HG02973 (cell line): Measurements from ENCODE around the gene MRPL16.

ENCODE experiments used
- ATAC-seq: cut with Tn5 transposase; IDR thresholded peaks from one replicate; pipeline ENCODE4 v1.9.1; 2021; ENCODE audit warnings: moderate library complexity; ENCODE audit not compliant: unreplicated experiment

The MRPL16 gene

GRCh38 chr11:59776210-59777066 lies 34.1 kb downstream of the MRPL16 start:
- no peak for ATAC-seq

DNA sequence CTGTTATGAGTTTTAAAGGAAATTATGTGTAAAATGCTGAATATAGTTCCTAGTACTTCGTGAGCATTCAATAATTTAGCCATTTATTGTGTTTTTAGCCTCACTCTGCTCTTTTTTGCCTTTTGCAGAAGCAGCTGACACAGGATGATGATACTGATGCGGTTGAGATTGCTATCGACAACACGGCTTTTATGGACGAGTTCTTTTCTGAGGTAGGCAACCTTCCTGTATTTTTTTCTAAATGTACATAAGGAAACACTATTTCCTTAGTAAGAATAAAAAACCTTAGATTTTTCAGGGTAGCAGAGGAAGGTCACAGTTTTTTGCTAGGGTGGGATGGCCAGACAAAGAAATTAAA lies 37.5 kb downstream of the MRPL16 start:
- ATAC-seq: no peak

- ATAC-seq: no peak
Measured at GRCh38 chr11:59771605-59772004, 39.0 kb downstream of the MRPL16 start.

DNA sequence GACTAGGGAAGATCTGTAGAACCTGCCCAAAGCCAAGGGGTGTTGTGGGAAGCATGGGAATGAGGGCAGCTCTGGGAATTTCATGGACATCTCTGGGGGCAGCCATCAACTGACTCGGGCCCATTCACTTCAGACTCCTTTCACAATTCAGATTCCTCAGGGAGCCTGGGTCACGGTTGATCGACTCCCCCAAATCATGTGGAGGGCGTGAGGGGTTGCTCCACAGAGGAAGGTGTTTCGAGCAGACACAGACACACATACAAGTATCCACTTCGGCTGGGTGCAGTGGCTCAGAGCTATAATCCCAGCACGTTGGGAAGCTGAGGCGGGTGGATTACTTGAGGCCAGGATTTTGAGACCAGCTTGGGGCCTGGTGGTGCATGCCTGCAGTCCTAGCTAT lies 39.7 kb downstream of the MRPL16 start:
- no peak for ATAC-seq

DNA sequence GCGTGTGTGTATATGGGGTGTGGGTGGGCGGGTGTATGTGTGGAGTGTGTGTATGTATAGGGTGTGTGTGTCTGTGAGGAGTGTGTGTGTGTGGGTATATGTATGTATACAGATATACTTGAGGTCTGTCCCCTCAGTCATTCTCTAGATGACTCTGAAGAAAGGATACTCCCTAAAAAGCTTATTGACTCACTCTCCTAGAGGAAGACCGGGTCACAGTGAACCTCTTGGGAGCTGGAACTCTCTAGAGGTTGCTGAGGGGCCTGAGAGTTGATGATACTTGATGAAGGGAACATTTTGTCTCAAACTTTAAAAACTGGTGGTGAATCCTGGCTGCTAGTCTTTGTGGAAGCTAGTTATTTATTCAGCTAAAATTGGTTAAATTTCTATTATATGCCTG lies 40.3 kb downstream of the MRPL16 start:
- no peak for ATAC-seq

GRCh38 chr11:59769828-59770227 lies 40.8 kb downstream of the MRPL16 start:
- ATAC-seq: no peak

GRCh38 chr11:59769111-59769510 lies 41.5 kb downstream of the MRPL16 start:
- no peak for ATAC-seq

GRCh38 chr11:59767225-59767611 lies 43.4 kb downstream of the MRPL16 start:
- ATAC-seq: no peak

DNA sequence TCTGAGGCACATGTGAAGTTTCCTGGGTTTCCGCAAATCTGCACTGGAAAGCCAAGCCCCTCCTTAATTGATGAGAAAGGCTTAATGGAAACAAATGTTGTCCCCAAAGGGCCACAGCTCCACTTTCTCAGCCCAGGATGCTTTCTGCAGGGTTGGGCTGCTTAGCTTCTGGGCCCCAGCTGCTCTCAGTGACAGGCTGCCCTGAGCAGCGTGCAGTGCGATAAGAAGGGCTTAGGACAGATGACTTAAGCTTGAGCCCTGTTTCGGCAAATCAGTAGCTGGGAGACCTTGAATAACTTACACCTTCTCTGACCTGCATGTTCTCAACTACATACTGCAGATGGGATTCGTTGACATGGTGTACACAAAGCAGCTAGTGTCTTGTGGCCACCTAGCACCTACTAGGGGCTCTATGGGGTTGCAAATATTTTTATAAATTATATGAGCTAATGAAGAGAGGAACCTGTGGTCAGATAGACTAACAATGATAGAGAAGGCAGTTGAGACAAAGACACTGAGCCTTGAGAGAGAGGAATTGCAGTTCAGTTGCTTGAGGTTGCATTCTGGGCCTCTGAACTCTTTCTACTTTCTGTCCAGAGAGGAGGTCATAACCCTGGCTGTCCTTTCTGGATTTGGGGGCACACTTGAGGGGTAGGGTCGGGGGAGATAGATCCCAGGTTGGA lies 43.9 kb downstream of the MRPL16 start:
- ATAC-seq: no peak

DNA sequence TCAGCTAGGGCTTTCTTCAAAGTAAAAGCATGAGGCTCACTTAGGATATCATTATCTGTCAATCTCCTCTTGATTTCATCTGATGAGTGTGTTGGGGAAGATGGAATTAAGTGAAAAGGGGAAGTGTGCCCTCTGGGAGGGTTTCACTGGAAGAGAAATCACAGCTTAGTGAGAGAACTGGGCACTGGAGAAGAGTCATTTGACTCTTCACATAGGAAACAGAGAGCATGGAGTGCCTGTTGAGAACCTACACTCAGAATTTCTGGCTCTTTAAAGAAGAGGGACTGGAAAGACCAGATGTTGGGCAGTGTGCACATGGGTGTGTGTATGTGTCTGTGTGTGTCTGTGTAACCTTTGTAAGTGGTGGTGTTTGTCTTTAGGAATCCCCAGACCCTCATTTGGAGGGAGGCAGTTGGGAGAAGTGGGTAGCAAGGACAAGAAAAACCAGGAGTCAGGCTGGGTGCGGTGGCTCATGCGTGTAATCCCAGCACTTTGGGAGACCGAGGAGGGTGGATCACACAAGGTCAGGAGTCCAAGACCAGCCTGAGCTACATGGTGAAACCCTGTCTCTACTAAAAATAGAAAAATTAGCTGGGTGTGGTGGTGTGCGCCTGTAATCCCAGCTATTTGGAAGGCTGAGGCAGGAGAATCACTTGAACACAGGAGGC lies 45.4 kb downstream of the MRPL16 start:
- no peak for ATAC-seq

DNA sequence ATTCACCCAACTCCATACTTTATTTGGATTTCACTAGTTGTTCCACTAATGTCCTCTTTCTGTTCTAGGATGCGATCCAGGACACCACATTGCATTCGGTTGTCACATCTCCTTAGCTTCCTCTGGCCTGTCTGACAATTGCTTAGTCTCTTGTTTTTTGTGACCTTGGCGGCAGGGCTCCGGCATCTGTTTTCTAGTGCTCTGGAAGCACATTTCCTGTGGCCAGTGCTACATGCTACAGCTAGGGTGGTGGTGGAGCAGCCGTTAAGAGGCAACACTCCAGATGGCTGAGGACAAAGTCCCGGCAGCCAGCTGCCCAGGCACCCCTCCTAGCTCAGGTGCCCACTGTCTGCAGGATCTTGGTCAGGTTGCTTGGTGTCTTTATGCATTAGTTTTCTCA lies 48.6 kb downstream of the MRPL16 start:
- ATAC-seq: no peak

- no peak for ATAC-seq
Measured at GRCh38 chr11:59760771-59761170, 49.8 kb downstream of the MRPL16 start.

GRCh38 chr11:59759900-59760299 lies 50.7 kb downstream of the MRPL16 start:
- ATAC-seq: no peak

DNA sequence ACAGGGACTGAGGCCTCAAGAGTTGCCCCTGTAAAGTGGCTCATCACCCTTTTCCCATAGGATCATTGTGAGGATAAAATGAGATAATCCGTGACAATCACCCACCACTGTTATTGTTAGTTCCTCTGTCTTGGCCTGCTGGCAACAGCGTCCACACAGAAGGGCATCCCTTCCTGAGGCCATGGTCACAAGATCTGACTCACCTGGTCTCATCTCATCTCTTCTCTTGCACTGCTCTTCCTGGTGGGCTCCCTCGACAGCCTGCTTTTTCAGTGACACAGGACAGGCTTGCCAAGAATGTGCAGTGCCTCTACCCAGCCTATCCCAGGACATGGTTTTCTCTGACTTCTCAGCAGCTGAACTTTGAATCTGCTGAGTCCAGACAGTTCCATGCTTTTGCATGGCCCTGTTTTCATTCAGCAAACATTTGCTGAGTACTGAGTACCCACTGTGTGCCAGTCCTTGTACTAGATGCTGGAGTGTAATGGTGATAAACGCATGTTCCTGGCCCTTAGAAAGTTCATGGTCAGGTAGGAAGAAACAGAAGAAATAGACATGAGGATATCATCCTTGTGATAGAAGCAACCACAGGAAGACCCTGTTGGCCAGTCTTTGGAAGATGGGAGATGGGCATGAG lies 52.1 kb downstream of the MRPL16 start:
- no peak for ATAC-seq

DNA sequence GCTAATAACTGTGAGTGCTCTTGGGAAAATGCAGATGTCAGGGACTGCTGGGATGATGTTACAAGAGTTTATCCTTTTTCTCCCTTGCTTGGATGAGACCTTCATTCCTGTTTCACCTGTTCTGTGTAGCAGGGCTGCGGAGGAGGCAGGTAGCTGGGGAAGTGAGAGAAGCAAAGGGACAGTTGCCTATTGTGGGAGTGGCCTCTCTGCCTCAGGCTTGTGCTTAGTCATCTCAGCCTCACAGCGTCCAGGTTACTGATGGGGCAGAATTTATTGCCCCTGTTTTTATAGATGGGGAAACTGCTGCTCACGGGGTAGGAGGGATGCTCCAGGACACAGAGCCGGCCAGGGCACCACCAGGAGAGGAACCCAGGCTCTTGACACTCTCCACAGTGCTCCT lies 53.7 kb downstream of the MRPL16 start:
- ATAC-seq: no peak

DNA sequence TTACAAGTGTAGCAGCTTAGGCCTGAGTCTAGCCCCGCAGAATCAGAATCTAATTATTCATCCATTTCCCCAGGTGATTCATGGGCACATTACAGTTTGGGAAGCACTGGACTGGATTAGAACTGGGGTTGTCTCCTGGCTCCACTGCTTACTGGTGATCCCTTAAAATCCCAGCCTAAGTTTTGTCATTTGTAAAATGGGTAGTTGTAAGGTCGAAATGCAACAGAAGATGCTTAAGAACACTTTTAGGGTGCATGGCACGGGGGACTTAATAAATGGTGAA lies 54.1 kb downstream of the MRPL16 start:
- no peak for ATAC-seq
